MCF 10A (cell line): Measurements from ENCODE around the gene SOX5. TPM values are rescaled to one million over a fixed set of nuclear protein-coding genes. Genes with fewer than 3 reads are reported as not detected.

ENCODE experiments used
- BruUV-seq: library from RNA; stranded (reverse); fragments of 400-500 nt; replicated peaks from 2 replicates; lab custom pipeline; 2021; lab: Mats Ljungman, UMichigan
- CTCF ChIA-PET: fragments of 300-600 bp; sonication (Branson Sonifier 250); formaldehyde crosslinking; extraction: SDS; loops from one replicate; lab custom pipeline; 2021; ENCODE audit warnings: antibody characterized with exemption, inconsistent platforms; lab: Yijun Ruan, JAX
- POLR2A ChIA-PET: fragments of 300-600, 350-650 bp; sonication (Branson Sonifier 250); formaldehyde crosslinking; extraction: SDS; loops from one replicate; lab custom pipeline; 2020; ENCODE audit warnings: antibody characterized with exemption, inconsistent platforms; lab: Yijun Ruan, JAX
- DNase-seq: peaks from one replicate; pipeline ENCODE4 v3.0.0-alpha.2; 2018; ENCODE audit not compliant: unreplicated experiment
- H3K27ac Mint-ChIP-seq: one replicate; pipeline ENCODE4 v1.8.0; 2022; ENCODE audit warnings: mild to moderate bottlenecking, low read depth, mixed read lengths; ENCODE audit not compliant: unreplicated experiment
- H3K27me3 Mint-ChIP-seq: one replicate; pipeline ENCODE4 v1.8.0; 2022; ENCODE audit warnings: mixed read lengths; ENCODE audit not compliant: insufficient read depth, unreplicated experiment
- H3K36me3 Mint-ChIP-seq: one replicate; pipeline ENCODE4 v1.8.0; 2022; ENCODE audit warnings: mild to moderate bottlenecking, moderate library complexity, mixed read lengths; ENCODE audit not compliant: insufficient read depth, unreplicated experiment
- H3K4me1 Mint-ChIP-seq: one replicate; pipeline ENCODE4 v1.8.0; 2022; ENCODE audit warnings: mixed read lengths; ENCODE audit not compliant: insufficient read depth, unreplicated experiment
- H3K4me3 Mint-ChIP-seq: one replicate; pipeline ENCODE4 v1.8.0; 2022; ENCODE audit warnings: mild to moderate bottlenecking, moderate library complexity, mixed read lengths; ENCODE audit not compliant: unreplicated experiment
- H3K9me3 Mint-ChIP-seq: one replicate; pipeline ENCODE4 v1.8.0; 2022; ENCODE audit warnings: mixed read lengths; ENCODE audit not compliant: unreplicated experiment
- intact Hi-C: fragments of 100-400 bp; cut with micrococcal nuclease; formaldehyde crosslinking; loops from 2 replicates; pipeline ENCODE4 v1.14.1; 2022
- total RNA-seq: library from RNA; stranded (reverse); gene quantifications from 2 replicates; pipeline ENCODE4 v1.2.3, GENCODE V29; 2022
- TF ChIP-seq, protein P1 (sequence below): fragments of 200-600 bp; IDR thresholded peaks from one replicate; pipeline ENCODE4 v1.8.0; 2022; ENCODE audit warnings: antibody characterized with exemption, mild to moderate bottlenecking; ENCODE audit not compliant: unreplicated experiment

Gene SOX5
- total RNA-seq, 1 experiment from 2014 or later, result 0.91 TPM

- H3K27me3 Mint-ChIP-seq, result peaks cover 18% of the 10 kb centered on the region
- intact Hi-C loops, result no loop called here
- no peaks in the 10 kb centered on the region for H3K4me1 Mint-ChIP-seq
- H3K27ac Mint-ChIP-seq, result no peak overlapping the region
- POLR2A ChIA-PET, result no interaction called here
- H3K36me3 Mint-ChIP-seq, result no peaks in the 10 kb centered on the region
- TF ChIP-seq, protein P1, sequence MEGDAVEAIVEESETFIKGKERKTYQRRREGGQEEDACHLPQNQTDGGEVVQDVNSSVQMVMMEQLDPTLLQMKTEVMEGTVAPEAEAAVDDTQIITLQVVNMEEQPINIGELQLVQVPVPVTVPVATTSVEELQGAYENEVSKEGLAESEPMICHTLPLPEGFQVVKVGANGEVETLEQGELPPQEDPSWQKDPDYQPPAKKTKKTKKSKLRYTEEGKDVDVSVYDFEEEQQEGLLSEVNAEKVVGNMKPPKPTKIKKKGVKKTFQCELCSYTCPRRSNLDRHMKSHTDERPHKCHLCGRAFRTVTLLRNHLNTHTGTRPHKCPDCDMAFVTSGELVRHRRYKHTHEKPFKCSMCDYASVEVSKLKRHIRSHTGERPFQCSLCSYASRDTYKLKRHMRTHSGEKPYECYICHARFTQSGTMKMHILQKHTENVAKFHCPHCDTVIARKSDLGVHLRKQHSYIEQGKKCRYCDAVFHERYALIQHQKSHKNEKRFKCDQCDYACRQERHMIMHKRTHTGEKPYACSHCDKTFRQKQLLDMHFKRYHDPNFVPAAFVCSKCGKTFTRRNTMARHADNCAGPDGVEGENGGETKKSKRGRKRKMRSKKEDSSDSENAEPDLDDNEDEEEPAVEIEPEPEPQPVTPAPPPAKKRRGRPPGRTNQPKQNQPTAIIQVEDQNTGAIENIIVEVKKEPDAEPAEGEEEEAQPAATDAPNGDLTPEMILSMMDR, result no peak
- no peaks in the 10 kb centered on the region for H3K9me3 Mint-ChIP-seq
- H3K4me3 Mint-ChIP-seq, result no peak overlapping the region
- no TSS peak for BruUV-seq
- CTCF ChIA-PET, result no interaction called here
- no peak for DNase-seq
Observed at GRCh38 chr12:23569356-23569755, 380.1 kb downstream of the SOX5 start.

GRCh38 chr12:23566133-23566532 is 383.3 kb downstream of the SOX5 start:
- TF ChIP-seq, protein P1, result no peak
- no peak overlapping the region for H3K4me3 Mint-ChIP-seq
- H3K27me3 Mint-ChIP-seq, result peaks cover 14% of the 10 kb centered on the region
- H3K36me3 Mint-ChIP-seq, result no peaks in the 10 kb centered on the region
- intact Hi-C loops, result no loop called here
- POLR2A ChIA-PET, result no interaction called here
- CTCF ChIA-PET, result interaction anchor here (0.6 kb wide), 1 partner anchor 1602 kb away, joined by 3 read pairs; no protein-coding TSS in a partner anchor
- no peaks in the 10 kb centered on the region for H3K9me3 Mint-ChIP-seq
- no peak for DNase-seq
- H3K27ac Mint-ChIP-seq, result no peak overlapping the region
- no TSS peak for BruUV-seq
- no peaks in the 10 kb centered on the region for H3K4me1 Mint-ChIP-seq

GRCh38 chr12:23564451-23565152 is 384.9 kb downstream of the SOX5 start:
- intact Hi-C loops, result no loop called here
- Mint-ChIP-seq H3K4me3 (no peak overlapping the region), H3K9me3 (no peaks in the 10 kb centered on the region), H3K27me3 (peaks cover 14% of the 10 kb centered on the region), H3K27ac (no peak overlapping the region), H3K4me1 (no peaks in the 10 kb centered on the region), H3K36me3 (no peaks in the 10 kb centered on the region)
- no peak for DNase-seq
- TF ChIP-seq, protein P1, result no peak
- ChIA-PET CTCF (no interaction called here), POLR2A (no interaction called here)
- BruUV-seq, result no TSS peak

GRCh38 chr12:23561364-23562345 is 387.8 kb downstream of the SOX5 start:
- H3K36me3 Mint-ChIP-seq, result no peaks in the 10 kb centered on the region
- H3K4me3 Mint-ChIP-seq, result no peak overlapping the region
- CTCF ChIA-PET, result interaction anchor here (0.6 to 1.6 kb wide), 4 partner anchors 10 to 1186 kb away, joined by 3 to 4 read pairs (median 3); no protein-coding TSS in a partner anchor
- POLR2A ChIA-PET, result interaction anchor here (0.6 to 1.5 kb wide), 3 partner anchors 14 to 1595 kb away, joined by 3 read pairs; no protein-coding TSS in a partner anchor
- no peak for DNase-seq
- BruUV-seq, result no TSS peak
- intact Hi-C loops, result no loop called here
- no peaks in the 10 kb centered on the region for H3K4me1 Mint-ChIP-seq
- TF ChIP-seq, protein P1, result no peak
- peaks cover 14% of the 10 kb centered on the region for H3K27me3 Mint-ChIP-seq
- no peak overlapping the region for H3K27ac Mint-ChIP-seq
- no peaks in the 10 kb centered on the region for H3K9me3 Mint-ChIP-seq
